ENCODE measurements around the gene CCNI. TPM values are rescaled to one million over a fixed set of nuclear protein-coding genes. Genes with fewer than 3 reads are reported as not detected.

Gene CCNI
- total RNA-seq, 1 donor: 186 TPM

GRCh38 chr4:77009511-77010115 is 66.2 kb downstream of the CCNI start:
- DNase-seq (ENCODE audit: low read depth in 2 of 3, low spot score in 2 of 3): no peak

- DNase-seq (ENCODE audit: low read depth in 2 of 3, low spot score in 2 of 3): peak in 2 of 3 donors; percentile 86 to 94
Measured at GRCh38 chr4:77007358-77008230, 68.2 kb downstream of the CCNI start.

- no peak for DNase-seq (ENCODE audit: low read depth in 2 of 3, low spot score in 2 of 3)
Measured at GRCh38 chr4:77006753-77007353, 68.9 kb downstream of the CCNI start.

- no peak for DNase-seq (ENCODE audit: low read depth in 2 of 3, low spot score in 2 of 3)
Measured at GRCh38 chr4:77003400-77003799, 72.4 kb downstream of the CCNI start.

- no peak for DNase-seq (ENCODE audit: low read depth in 2 of 3, low spot score in 2 of 3)
Measured at GRCh38 chr4:77002321-77003107, 73.3 kb downstream of the CCNI start.

GRCh38 chr4:77001907-77002306 is 73.9 kb downstream of the CCNI start:
- no peak for DNase-seq (ENCODE audit: low read depth in 2 of 3, low spot score in 2 of 3)

- DNase-seq (ENCODE audit: low read depth in 2 of 3, low spot score in 2 of 3): no peak
Measured at GRCh38 chr4:76998251-76998901, 77.4 kb downstream of the CCNI start.

- DNase-seq (ENCODE audit: low read depth in 2 of 3, low spot score in 2 of 3): no peak
Measured at GRCh38 chr4:76997532-76997931, 78.3 kb downstream of the CCNI start.

Other genes with a start within 250 kb of the CCNI start
- gene SOWAHB, start 177.8 kb downstream of the CCNI start, total RNA-seq: not detected
- 67.3 TPM for gene SEPTIN11, start 126.2 kb downstream of the CCNI start, total RNA-seq
- 11.6 TPM for gene CCNG2, start 81.2 kb upstream of the CCNI start, total RNA-seq